ENCODE results near the gene MYCN.
"Not testable (repeated sequence)": the region's sequence is repeated elsewhere in the genome, so short reads cannot be mapped to it uniquely, and the experiment has no call there.

MYCN gene

GRCh38 chr2:15939854-15940660 lies at the start of gene MYCN:
TSS of gene MYCN (plus strand) at chr2:15940550. CDS start at chr2:15942065, 1,515 bp downstream.
- no peak for FAIRE-seq

- no peak for FAIRE-seq
Observed at GRCh38 chr2:15890936-15891905, 49.1 kb upstream of the MYCN start.

- FAIRE-seq = no peak
Observed at GRCh38 chr2:15892151-15892880, 48.0 kb upstream of the MYCN start.

GRCh38 chr2:15893085-15893484 lies 47.3 kb upstream of the MYCN start:
- no peak for FAIRE-seq

GRCh38 chr2:15893689-15894480 lies 46.5 kb upstream of the MYCN start:
- FAIRE-seq = no peak

- no peak for FAIRE-seq
Observed at GRCh38 chr2:15894481-15895144, 45.7 kb upstream of the MYCN start.

GRCh38 chr2:15895615-15896469 lies 44.5 kb upstream of the MYCN start:
- no peak for FAIRE-seq

GRCh38 chr2:15896859-15897258 lies 43.5 kb upstream of the MYCN start:
- FAIRE-seq = no peak

GRCh38 chr2:15897431-15898098 lies 42.8 kb upstream of the MYCN start:
- no peak for FAIRE-seq

- FAIRE-seq = no peak
Observed at GRCh38 chr2:15899327-15899612, 41.1 kb upstream of the MYCN start.

- no peak for FAIRE-seq
Observed at GRCh38 chr2:15899751-15900493, 40.4 kb upstream of the MYCN start.

- FAIRE-seq = no peak
Observed at GRCh38 chr2:15901095-15901807, 39.1 kb upstream of the MYCN start.

- FAIRE-seq = no peak
Observed at GRCh38 chr2:15901808-15902130, 38.6 kb upstream of the MYCN start.

- FAIRE-seq = not testable (repeated sequence)
Observed at GRCh38 chr2:15903910-15904309, 36.4 kb upstream of the MYCN start.

GRCh38 chr2:15905267-15905645 lies 35.1 kb upstream of the MYCN start:
- FAIRE-seq = no peak

GRCh38 chr2:15905986-15906491 lies 34.3 kb upstream of the MYCN start:
- no peak for FAIRE-seq

GRCh38 chr2:15906778-15907177 lies 33.6 kb upstream of the MYCN start:
- no peak for FAIRE-seq

- no peak for FAIRE-seq
Observed at GRCh38 chr2:15907461-15908324, 32.7 kb upstream of the MYCN start.
